TTC549 (cell line): Measurements from ENCODE around the gene FOXE1.

Source experiments
- FAIRE-seq: peaks from 2 replicates; lab custom pipeline; 2012; peaks lifted over from hg19 to GRCh38; lab: Jason Lieb, UNC

FOXE1 gene

DNA sequence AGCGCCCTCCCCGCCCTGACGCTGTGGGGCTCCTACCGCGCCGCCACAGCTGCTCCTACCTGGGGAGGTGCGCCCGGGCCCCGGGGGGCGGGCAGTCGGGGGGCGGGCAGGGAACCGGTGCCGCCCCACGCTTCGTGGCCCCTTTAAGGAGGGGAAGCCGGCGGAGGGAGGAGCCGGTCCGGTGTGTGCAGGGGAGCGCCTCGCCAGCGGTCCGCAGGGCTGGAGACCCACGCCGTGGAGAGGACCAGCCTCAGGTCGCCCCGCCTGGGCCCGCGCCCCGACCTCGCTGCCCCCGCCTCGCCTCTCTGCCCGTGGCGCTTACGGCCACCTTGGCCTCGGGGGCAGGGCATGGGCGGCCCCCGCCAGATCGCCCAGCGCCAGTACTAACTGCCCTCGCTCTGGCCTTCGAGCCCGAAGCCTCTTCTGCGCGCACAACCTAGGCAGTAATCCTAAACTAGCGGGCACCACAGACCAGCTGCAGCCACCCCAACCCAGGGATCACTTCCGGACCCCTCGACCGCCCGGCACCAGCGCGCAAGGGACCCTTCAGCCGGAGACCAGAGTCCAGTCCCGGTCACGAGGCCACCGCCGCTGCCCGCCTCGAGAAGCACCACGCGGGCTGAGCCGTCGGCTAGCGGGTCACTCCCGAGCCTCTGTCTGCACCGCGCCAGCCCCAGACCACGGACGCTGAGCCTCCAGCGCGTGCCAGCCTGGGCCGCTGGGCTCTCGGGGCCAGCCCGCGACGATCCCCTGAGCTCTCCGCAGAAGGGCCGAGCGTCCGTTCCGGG is at the start of gene FOXE1:
Gene FOXE1, plus strand, starts transcription at position 171 of the 788 bp plus-strand sequence. CDS start 689 bp downstream, outside the sequence.
- no peak for FAIRE-seq

GRCh38 chr9:97804059-97804365 is 49.0 kb upstream of the FOXE1 start:
- no peak for FAIRE-seq

- FAIRE-seq = no peak
Measured at GRCh38 chr9:97806721-97807120, 46.3 kb upstream of the FOXE1 start.

DNA sequence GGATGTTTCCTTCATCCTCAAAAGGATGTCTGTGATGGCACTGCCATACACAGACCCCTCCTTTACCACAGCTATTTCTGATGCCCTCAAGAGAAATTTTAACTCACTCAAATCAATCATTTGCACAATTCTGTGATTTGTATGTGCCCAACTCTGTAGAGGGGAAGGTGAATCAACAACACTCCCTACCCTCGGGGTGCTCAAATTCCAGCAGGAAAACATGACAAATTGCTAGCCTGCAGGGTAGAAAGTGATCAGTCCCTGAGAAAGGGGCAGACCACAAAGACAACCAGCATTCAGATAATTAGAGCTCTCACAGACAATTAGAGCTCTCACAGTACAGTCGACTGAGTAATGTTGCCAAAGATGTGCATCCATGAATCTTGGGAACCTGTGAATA is 45.3 kb upstream of the FOXE1 start:
- no peak for FAIRE-seq

- FAIRE-seq = no peak
Measured at GRCh38 chr9:97808415-97808814, 44.6 kb upstream of the FOXE1 start.

- FAIRE-seq = no peak
Measured at GRCh38 chr9:97808972-97809371, 44.1 kb upstream of the FOXE1 start.

- FAIRE-seq = no peak
Measured at GRCh38 chr9:97809666-97810344, 43.2 kb upstream of the FOXE1 start.

DNA sequence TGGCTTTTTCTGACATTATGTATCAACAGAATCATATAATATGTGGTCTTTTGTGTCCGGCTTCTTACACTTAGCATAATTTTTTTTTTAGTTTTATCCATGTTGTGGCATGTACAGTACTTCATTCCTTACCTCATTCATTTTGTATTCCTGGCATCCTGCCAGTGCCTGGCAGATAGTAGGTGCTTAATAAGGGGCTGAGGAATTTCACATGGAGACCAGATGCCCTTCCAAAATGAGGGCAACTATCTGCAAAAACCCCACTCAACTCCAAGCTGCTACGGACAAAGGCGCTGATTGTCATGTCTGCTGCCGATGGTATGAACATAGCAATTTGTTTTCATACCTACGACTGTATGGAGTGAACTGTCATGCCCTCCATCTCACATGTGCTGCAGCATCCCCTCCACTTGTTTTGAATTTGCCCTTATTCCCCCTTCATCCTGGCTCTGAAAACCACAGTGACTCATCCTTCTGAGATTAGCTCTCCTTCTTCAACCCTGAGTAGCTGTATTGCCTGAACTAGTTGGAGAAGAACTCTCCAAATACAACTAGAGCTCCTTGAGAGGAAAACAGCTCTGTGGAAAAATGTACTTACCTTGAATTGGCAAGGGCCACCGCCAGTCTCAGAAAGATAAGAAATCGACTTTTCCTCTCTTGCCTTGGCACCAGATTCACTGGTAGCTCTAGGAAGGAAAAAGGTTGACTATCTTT is 41.3 kb upstream of the FOXE1 start:
- FAIRE-seq = no peak

DNA sequence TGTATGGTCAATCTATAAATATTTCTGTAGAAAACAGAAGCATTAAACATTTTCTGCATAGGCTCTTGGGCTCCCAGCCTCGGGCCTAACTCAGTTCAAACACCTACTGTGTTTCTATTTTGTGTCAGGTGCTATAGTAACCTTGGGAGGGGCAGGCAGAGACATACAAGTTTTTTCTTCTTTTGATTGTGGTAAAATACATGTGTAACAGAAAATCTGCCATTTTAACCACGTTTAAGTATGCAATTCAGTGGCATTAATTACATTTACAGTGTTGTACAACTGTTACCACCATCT is 40.8 kb upstream of the FOXE1 start:
- FAIRE-seq = no peak

- no peak for FAIRE-seq
Measured at GRCh38 chr9:97813072-97813471, 40.0 kb upstream of the FOXE1 start.

- no peak for FAIRE-seq
Measured at GRCh38 chr9:97819735-97820134, 33.3 kb upstream of the FOXE1 start.

DNA sequence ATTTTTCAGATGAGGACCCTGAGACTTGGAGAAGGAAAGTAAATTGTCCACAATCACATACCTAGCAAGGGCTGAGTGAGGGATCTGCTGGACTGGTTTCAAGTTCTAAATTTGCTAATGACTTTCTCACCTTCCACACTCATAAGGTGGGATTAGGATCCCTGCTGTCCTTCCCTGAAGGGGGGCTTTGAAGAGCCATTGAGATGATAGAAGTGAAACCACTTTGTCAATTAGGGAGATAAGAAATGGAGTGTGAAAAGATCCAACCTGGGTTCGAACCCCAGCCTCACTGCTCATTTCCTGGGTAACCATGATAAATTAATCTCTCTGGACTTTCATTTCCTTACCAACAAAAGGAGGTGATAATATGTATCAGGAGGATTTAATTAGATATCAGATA is 32.7 kb upstream of the FOXE1 start:
- FAIRE-seq = no peak

- FAIRE-seq = no peak
Measured at GRCh38 chr9:97830884-97831829, 21.9 kb upstream of the FOXE1 start.

DNA sequence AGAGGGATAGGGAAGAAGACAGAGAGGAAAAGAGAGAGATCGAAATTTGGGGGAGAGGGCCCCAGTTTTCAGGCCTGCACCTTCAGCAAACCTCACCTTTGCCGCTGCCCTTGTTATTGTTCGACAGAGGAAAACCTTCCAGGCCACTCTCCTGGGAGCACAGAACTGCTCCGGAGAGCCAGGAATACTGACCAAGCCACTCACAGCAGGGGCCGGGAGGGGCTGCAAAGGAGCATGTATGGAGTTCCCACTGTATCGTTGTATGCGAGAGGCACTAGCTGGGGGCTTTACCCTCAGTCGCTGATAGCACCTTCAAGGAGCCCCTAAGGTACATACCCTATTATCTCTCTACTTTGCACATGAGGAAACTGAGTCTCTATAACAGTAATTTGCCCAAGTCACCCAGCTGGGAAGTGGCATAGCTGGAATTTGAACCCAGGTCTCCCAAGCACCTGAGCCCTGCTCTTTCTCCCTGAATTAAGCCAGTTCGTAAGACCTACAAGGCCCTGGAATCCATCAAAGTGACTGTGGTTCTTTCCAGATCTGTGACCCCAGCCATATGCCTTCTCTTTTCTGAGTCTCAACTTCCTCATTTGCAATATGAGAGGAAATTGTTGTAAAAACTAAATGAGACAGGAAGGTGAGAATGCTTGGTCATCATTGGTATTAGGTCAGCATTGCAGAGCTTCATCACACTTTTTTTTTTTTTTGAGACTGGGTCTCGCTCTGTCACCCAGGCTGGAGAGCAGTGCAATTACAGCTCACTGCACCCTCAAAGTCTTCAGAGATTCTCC is 21.0 kb upstream of the FOXE1 start:
- FAIRE-seq = no peak

DNA sequence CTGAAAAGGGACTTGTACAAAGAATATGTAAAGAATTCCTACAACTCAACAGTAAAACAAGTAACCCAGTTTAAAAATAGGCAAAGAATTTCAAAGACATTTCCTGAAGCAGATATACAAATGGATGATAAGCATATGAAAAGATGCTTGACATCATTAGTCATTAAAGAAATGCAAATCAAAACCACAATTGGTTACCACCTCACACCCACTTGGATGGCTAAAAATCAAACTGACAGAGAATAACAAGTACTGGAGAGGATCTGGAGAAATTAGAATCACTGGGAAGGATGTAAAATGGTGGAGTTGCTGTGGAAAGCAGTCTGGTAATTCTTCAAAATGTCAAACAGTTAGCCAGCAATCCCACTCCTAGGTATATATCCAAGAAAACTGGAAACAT is 12.5 kb upstream of the FOXE1 start:
- no peak for FAIRE-seq

- no peak for FAIRE-seq
Measured at GRCh38 chr9:97842960-97843359, 10.1 kb upstream of the FOXE1 start.

DNA sequence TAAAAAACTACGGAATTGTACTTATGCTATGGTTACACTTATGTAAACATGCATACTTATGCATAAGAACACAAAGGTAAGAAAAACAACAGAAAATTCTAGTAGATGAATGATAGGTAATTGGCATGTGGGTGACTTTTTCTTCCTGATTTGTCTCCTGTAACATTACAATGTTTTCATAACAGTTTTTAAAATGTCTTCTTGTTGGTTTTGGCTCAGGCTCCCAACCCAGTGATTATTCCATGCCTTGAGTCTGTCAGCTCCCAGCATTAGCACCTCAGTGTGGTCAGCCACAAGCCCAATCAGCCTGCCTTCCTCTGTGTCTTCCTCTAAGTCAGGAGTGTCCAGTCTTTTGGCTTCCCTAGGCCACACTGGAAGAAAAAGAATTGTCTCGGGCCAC is 7.9 kb upstream of the FOXE1 start:
- FAIRE-seq = no peak

DNA sequence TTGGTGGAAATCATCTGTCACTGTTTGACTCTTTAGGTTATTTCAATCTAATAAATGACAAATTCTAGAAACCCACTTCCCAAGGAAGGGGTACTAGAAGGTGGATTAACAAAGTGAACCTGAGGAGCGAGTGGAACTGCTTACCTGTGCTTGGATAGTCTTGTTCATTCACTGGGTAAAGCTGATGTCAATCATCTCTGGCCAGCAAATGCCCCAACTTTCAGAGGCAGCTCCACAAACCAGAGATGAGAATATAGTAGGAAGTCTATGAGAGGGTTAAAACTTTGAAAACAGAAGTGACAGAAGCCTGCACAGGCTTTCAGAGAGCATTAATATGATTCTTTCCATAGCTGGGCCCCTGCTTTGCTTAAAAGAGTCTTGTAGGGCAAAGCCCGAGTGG is 7.3 kb upstream of the FOXE1 start:
- FAIRE-seq = no peak

DNA sequence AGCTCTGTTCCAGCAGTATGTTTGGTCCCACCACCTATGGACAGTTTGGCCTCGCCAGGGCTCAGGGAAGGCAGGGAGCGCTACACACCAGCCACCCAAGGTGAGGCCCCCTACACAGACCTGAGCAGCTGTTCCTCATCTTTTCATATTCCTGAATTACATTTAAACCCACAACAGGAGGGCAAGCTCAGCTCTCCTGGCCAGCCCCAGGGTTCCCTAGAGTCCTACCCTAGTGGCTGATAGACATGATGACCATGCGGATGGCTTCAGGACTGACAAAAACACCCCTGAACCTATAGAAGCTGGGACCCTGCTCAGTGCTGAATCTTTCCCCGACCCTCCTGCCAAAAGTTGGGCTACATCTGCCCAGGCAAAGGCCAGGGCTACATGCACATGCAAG is 6.7 kb upstream of the FOXE1 start:
- FAIRE-seq = no peak

DNA sequence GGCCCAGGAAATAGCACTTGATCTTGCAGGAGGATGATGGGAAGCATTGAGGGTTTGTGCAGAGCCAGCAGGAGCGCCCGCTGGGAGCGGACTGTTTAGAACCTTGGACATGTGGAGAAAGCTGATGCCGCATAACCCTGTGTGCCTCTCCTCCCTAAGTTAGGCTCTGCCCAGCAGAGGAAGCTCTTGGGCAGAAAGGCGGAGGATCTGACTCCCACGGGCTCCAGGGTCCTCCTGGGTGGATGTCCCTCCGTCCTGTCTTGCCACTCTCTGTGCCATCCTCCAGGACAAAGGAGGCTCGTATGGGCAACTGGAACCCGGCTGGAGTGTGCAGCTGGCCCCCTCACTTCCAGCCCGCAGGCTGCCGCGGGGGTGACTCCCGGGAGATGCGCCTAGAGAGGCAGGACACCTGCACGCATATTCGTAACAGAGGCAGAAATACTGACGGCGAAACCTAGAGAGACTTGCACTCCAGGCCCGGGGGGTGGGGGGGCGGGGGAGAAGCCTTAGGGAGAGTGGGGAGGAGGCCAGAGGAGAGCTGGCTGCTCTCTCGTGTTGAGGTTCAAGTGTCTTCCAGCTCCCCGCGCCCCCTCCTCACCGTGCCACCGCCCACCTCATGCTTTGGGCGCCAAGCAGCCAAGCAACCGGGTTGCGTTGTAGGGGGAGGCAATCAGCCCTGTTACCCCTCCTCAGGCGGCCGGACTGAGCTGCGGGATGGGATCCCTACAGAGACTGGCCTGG is 5.4 kb upstream of the FOXE1 start:
- FAIRE-seq = no peak

DNA sequence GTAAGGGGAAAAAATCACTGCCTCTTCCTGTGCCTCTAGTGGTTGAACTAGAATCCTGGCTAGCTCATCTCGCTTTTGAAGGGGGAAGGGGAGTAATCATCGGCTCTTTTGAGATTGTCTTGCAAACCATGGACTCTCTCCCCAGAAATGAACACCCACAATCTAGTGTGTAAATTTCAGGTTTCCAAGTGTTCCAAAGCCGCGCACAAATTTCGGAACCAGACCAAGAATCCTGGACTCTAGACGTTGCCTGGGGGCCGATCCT is 4.9 kb upstream of the FOXE1 start:
- no peak for FAIRE-seq
